ENCODE data around the gene TMEM121. TPM values are rescaled to one million over a fixed set of nuclear protein-coding genes. Genes with fewer than 3 reads are reported as not detected.

Gene TMEM121
- polyA plus RNA-seq, 3 donors = 0.08 to 0.11 TPM; not detected in 1

DNA sequence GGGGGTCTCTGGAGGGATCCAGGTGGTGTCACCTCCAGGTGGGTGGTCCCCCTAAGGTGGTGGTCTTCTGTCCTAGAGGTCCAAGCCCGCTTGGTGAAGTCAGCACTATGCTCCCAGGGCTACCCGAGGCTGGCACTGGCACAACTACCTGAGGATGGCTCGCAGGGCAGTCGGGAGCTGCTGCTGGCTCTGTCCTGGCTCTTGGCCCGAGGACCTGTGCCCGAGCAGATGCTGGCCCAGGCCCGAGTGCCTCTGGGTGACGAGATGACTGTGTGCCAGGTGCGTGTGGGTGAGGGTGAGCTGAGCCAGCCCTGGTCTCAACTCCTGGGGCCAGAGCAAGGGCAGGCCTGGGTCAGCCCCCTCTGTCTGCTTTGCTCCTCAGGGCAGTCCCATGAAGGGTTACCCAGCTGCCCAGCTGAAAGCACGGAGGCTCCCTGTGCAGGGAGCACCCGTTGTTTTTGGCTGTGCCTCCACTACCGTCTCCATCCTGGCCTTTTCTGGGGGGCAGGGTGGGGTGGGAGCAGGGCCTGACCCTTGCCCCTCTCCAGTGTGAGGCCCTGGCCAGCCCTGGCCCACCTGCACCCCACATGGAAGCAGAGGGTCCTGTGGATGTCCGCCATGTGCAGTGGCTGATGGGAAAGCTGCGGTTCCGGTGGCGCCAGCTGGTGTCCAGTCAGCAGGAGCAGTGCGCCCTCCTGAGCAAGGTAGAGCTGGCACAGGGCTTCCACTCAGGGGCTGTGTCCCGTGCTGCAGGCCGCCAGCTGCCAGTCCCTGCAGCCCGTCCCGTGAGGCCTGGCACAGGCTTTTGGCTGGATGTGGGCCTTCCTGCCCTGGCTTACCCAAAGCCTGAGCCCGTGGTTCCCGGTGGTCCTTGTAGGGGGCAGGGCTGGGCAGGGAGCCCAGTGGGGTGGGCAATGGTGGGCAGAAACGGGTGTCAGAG lies 34.1 kb upstream of the TMEM121 start:
- peak overlapping the region; percentile 23 to 91 for H3K27ac ChIP-seq (ENCODE audit: low read depth in 1 of 2, low read length in 2 of 2)
- H3K9ac ChIP-seq (ENCODE audit: insufficient read depth, low read length, poor library complexity, severe bottlenecking) = no peak overlapping the region
- no peak for DNase-seq
- no peaks in the 10 kb centered on the region for H3K27me3 ChIP-seq (ENCODE audit: control insufficient read depth in 2 of 2, insufficient read depth in 2 of 2, low read length in 2 of 2)
- no peaks in the 10 kb centered on the region for H3K9me3 ChIP-seq (replicated peaks in 1 of 2; ENCODE audit: control insufficient read depth in 1 of 2, insufficient read depth in 1 of 2, low read length in 2 of 2)
- peaks cover 32 to 39% of the 10 kb centered on the region in 2 donors for H3K4me1 ChIP-seq (ENCODE audit: control insufficient read depth in 1 of 2, insufficient read depth in 2 of 2, low read length in 2 of 2)
- Mint-ChIP-seq H3K27me3 (ENCODE audit: low read depth in 3 of 3) (peaks cover 1 to 7% (median 5%) of the 10 kb centered on the region in 3 donors), H3K4me1 (peaks cover 21% of the 10 kb centered on the region), H3K9me3 (peaks cover 0 to 3% (median 0%) of the 10 kb centered on the region in 7 donors), H3K36me3 (peaks cover 5 to 14% of the 10 kb centered on the region in 2 donors), H3K4me3 (peak overlapping the region; percentile 79 to 81), H3K27ac (peak overlapping the region in 6 of 7 donors; percentile 79 to 93 (median 89))
- H3K4me3 ChIP-seq (replicated peaks in 1 of 3; ENCODE audit: low read depth in 2 of 3, low read length in 3 of 3) = peak overlapping the region in 2 of 3 experiments; percentile 45 to 89
- intact Hi-C loops (cut with micrococcal nuclease) = loop anchor here (5.0 kb wide), 3 partner anchors 45 to 740 kb away; partner anchors contain the start of genes SIVA1 (in 1 of the 2) and TEX22 (in 1 of the 2)
- peaks cover 0 to 5% of the 10 kb centered on the region in 2 donors for H3K36me3 ChIP-seq (replicated peaks in 1 of 2; ENCODE audit: control insufficient read depth in 1 of 2, insufficient read depth in 2 of 2, low read length in 2 of 2)
- TF ChIP-seq, protein P1, sequence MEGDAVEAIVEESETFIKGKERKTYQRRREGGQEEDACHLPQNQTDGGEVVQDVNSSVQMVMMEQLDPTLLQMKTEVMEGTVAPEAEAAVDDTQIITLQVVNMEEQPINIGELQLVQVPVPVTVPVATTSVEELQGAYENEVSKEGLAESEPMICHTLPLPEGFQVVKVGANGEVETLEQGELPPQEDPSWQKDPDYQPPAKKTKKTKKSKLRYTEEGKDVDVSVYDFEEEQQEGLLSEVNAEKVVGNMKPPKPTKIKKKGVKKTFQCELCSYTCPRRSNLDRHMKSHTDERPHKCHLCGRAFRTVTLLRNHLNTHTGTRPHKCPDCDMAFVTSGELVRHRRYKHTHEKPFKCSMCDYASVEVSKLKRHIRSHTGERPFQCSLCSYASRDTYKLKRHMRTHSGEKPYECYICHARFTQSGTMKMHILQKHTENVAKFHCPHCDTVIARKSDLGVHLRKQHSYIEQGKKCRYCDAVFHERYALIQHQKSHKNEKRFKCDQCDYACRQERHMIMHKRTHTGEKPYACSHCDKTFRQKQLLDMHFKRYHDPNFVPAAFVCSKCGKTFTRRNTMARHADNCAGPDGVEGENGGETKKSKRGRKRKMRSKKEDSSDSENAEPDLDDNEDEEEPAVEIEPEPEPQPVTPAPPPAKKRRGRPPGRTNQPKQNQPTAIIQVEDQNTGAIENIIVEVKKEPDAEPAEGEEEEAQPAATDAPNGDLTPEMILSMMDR (IDR thresholded peaks at IDR 0.05) = no peak
- peaks cover 31% of the 10 kb centered on the region for H4K20me1 ChIP-seq (ENCODE audit: insufficient read depth, low read length)
- 93% methylated on average over 23 of the region's 24 CpGs for WGBS (ENCODE audit: insufficient coverage)
- peak overlapping the region; percentile 82 for H3K4me2 ChIP-seq (replicated peaks; ENCODE audit: extremely low read depth, low read length, poor library complexity, severe bottlenecking)
- peaks cover 5% of the 10 kb centered on the region for H3K79me2 ChIP-seq (ENCODE audit: insufficient read depth, low read length)
- H2AFZ ChIP-seq (ENCODE audit: insufficient read depth, low read depth, low read length, poor library complexity, severe bottlenecking) = no peak overlapping the region

Measured in CD14-positive monocyte (primary cell).